Measurements from ENCODE around the gene APOL4.
"Not testable (repeated sequence)": the region's sequence is repeated elsewhere in the genome, so short reads cannot be mapped to it uniquely, and the experiment has no call there.

APOL4 gene

GRCh38 chr22:36235585-36235984 lies 34.0 kb upstream of the APOL4 start:
- no peak overlapping the region for H3K27ac ChIP-seq
- no peak for TF ChIP-seq ZFX (IDR thresholded peaks at IDR 0.05; ENCODE audit: borderline replicate concordance)
- TF ChIP-seq, protein P1, sequence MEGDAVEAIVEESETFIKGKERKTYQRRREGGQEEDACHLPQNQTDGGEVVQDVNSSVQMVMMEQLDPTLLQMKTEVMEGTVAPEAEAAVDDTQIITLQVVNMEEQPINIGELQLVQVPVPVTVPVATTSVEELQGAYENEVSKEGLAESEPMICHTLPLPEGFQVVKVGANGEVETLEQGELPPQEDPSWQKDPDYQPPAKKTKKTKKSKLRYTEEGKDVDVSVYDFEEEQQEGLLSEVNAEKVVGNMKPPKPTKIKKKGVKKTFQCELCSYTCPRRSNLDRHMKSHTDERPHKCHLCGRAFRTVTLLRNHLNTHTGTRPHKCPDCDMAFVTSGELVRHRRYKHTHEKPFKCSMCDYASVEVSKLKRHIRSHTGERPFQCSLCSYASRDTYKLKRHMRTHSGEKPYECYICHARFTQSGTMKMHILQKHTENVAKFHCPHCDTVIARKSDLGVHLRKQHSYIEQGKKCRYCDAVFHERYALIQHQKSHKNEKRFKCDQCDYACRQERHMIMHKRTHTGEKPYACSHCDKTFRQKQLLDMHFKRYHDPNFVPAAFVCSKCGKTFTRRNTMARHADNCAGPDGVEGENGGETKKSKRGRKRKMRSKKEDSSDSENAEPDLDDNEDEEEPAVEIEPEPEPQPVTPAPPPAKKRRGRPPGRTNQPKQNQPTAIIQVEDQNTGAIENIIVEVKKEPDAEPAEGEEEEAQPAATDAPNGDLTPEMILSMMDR (IDR thresholded peaks at IDR 0.05): no peak

DNA sequence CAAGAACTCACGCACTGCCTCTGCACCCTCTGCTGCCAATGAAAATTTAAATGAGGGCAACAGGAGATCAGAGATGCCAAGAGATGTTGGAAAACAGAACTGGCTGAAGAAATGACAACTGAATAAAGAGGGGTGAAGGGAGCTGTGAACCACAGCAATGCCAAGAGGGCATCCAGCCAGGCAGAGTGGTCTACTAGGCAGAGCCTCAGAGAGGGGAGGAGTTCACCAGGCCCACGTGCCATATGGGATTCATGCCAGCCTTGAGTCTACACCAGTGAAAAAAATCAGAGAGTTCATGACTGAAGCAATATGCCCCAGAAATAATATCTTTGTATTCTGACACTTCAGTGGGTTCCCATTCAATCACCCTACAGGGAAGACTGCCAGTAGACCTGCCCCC lies 33.3 kb upstream of the APOL4 start:
- TF ChIP-seq, protein P1 (IDR thresholded peaks at IDR 0.05): no peak
- no peak for TF ChIP-seq ZFX (IDR thresholded peaks at IDR 0.05; ENCODE audit: borderline replicate concordance)

DNA sequence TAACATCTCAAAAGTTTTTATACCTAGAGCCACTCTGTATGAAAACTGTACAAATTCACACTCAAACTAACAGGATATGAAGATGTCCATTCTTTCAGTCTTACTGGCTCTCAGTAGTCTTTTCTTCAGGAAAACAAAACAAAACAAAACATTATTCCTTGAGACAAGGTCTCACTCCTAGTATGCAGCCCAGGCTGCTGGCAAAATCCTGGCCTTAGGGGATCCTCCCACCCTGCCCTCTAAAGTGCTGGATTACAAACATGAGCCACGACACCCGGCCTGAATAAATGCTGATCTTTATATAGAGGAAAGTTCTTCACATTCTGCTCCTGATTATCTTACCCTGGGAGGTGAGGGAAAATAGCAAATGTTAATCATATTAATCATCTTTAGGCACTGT lies 32.6 kb upstream of the APOL4 start:
- no peak for TF ChIP-seq ZFX (IDR thresholded peaks at IDR 0.05; ENCODE audit: borderline replicate concordance)
- TF ChIP-seq, protein P1 (IDR thresholded peaks at IDR 0.05): no peak

More for the DNA sequence above, 33.3 kb upstream of the APOL4 start:
- no peak overlapping the region for H3K27ac ChIP-seq

DNA sequence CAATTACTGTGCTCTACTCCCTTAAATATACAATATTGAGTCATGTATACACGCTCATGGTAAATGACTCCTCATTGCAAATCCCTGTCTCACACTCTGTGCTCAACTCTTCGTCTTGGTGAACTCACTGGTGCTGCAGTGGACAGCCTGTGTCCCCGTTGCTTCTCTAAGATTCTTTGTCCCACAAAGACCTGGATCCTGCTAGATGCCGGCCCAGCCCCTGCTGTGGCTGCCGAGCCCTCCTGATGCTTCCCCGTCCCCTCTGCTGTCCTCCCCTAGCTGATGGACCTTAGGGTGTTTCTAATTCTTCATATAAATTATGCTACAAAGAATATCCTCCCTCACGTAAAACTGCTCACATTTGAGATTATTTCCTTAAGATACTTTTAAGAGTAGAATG lies 32.2 kb upstream of the APOL4 start:
- TF ChIP-seq, protein P1 (IDR thresholded peaks at IDR 0.05): no peak
- TF ChIP-seq ZFX (IDR thresholded peaks at IDR 0.05; ENCODE audit: borderline replicate concordance): no peak
- no peak overlapping the region for H3K27ac ChIP-seq

More for the DNA sequence above, 32.6 kb upstream of the APOL4 start:
- H3K27ac ChIP-seq: no peak overlapping the region

- TF ChIP-seq, protein P1 (IDR thresholded peaks at IDR 0.05): no peak
- H3K27ac ChIP-seq: no peak overlapping the region
Observed at GRCh38 chr22:36232715-36233401, 31.2 kb upstream of the APOL4 start.

- H3K27ac ChIP-seq: not testable (repeated sequence)
Observed at GRCh38 chr22:36231051-36231450, 29.4 kb upstream of the APOL4 start.

- not testable (repeated sequence) for H3K27ac ChIP-seq
Observed at GRCh38 chr22:36229649-36230048, 28.0 kb upstream of the APOL4 start.

GRCh38 chr22:36228944-36229343 lies 27.3 kb upstream of the APOL4 start:
- H3K27ac ChIP-seq: no peak overlapping the region
- TF ChIP-seq, protein P1 (IDR thresholded peaks at IDR 0.05): no peak
- no peak for TF ChIP-seq ZFX (IDR thresholded peaks at IDR 0.05; ENCODE audit: borderline replicate concordance)

DNA sequence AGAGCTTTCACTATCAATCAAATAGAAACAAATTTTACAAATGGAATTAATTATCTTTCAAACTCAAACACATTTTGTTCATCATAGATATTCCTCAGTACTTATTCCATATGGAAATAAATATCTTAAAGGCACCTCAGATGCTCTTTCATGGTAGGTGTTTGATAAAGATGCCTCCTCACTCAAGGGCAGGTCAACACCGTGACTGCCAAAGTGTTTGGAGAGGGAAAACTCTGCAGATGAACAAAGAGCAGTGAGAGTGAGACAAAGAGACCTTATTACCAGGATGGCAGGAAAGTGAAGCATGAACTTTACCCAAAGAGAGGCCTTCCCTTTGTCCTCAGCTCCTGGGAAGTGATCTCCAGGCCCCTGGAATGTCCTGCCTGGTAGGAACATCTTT lies 26.8 kb upstream of the APOL4 start:
- H3K27ac ChIP-seq: not testable (repeated sequence)

Measured in 22Rv1 (cell line).